ENCODE data around the gene GAL3ST2. TPM values are rescaled to one million over a fixed set of nuclear protein-coding genes. Genes with fewer than 3 reads are reported as not detected.
"Not testable (repeated sequence)": the region's sequence is repeated elsewhere in the genome, so short reads cannot be mapped to it uniquely, and the experiment has no call there.

The GAL3ST2 gene
- polyA plus RNA-seq, 3 donors = 0.22 to 0.40 (median 0.37) TPM

GRCh38 chr2:241791385-241791784 is 14.8 kb downstream of the GAL3ST2 start:
- DNase-seq (ENCODE audit: low read depth in 3 of 3, low spot score in 2 of 3) = not testable (repeated sequence)

- no peak for DNase-seq (ENCODE audit: low read depth in 3 of 3, low spot score in 2 of 3)
Observed at GRCh38 chr2:241793385-241793784, 16.8 kb downstream of the GAL3ST2 start.

- no peak for DNase-seq (ENCODE audit: low read depth in 3 of 3, low spot score in 2 of 3)
Observed at GRCh38 chr2:241794250-241794823, 17.7 kb downstream of the GAL3ST2 start.

GRCh38 chr2:241795021-241795999 is 18.7 kb downstream of the GAL3ST2 start:
- DNase-seq (ENCODE audit: low read depth in 3 of 3, low spot score in 2 of 3) = no peak

- no peak for DNase-seq (ENCODE audit: low read depth in 3 of 3, low spot score in 2 of 3)
Observed at GRCh38 chr2:241796209-241796608, 19.6 kb downstream of the GAL3ST2 start.

GRCh38 chr2:241796610-241797138 is 20.1 kb downstream of the GAL3ST2 start:
- DNase-seq (ENCODE audit: low read depth in 3 of 3, low spot score in 2 of 3) = no peak

GRCh38 chr2:241797441-241798080 is 20.9 kb downstream of the GAL3ST2 start:
- DNase-seq (ENCODE audit: low read depth in 3 of 3, low spot score in 2 of 3) = no peak

- DNase-seq (ENCODE audit: low read depth in 3 of 3, low spot score in 2 of 3) = no peak
Observed at GRCh38 chr2:241798081-241798630, 21.5 kb downstream of the GAL3ST2 start.

- no peak for DNase-seq (ENCODE audit: low read depth in 3 of 3, low spot score in 2 of 3)
Observed at GRCh38 chr2:241798631-241799521, 22.3 kb downstream of the GAL3ST2 start.

GRCh38 chr2:241799522-241800197 is 23.0 kb downstream of the GAL3ST2 start:
- no peak for DNase-seq (ENCODE audit: low read depth in 3 of 3, low spot score in 2 of 3)

- not testable (repeated sequence) for DNase-seq (ENCODE audit: low read depth in 3 of 3, low spot score in 2 of 3)
Observed at GRCh38 chr2:241800198-241800903, 23.7 kb downstream of the GAL3ST2 start.

- no peak for DNase-seq (ENCODE audit: low read depth in 3 of 3, low spot score in 2 of 3)
Observed at GRCh38 chr2:241801611-241802420, 25.2 kb downstream of the GAL3ST2 start.

- no peak for DNase-seq (ENCODE audit: low read depth in 3 of 3, low spot score in 2 of 3)
Observed at GRCh38 chr2:241802421-241803318, 26.0 kb downstream of the GAL3ST2 start.

- DNase-seq (ENCODE audit: low read depth in 3 of 3, low spot score in 2 of 3) = peak in 1 of 3 donors; percentile 50
Observed at GRCh38 chr2:241803387-241804325, 27.0 kb downstream of the GAL3ST2 start.

- no peak for DNase-seq (ENCODE audit: low read depth in 3 of 3, low spot score in 2 of 3)
Observed at GRCh38 chr2:241804326-241805229, 28.0 kb downstream of the GAL3ST2 start.

All from right renal cortex interstitium (tissue), 3 donors.